GM12874 (cell line): ENCODE measurements around the gene LAMA2.

ENCODE experiments used
- CTCF ChIP-seq: IDR thresholded peaks from 2 replicates; pipeline ENCODE4 v1.5.1; 2011; ENCODE audit warnings: low read depth, mild to moderate bottlenecking, control low read depth, low read length, moderate library complexity; ENCODE audit not compliant: insufficient read depth

Gene LAMA2

GRCh38 chr6:129447198-129447565, 564.2 kb downstream of the LAMA2 start:
- no peak for TF ChIP-seq CTCF

- TF ChIP-seq CTCF = no peak
These were observed 566.0 kb downstream of the LAMA2 start for GRCh38 chr6:129448965-129449364.

- no peak for TF ChIP-seq CTCF
These were observed 568.2 kb downstream of the LAMA2 start for GRCh38 chr6:129451187-129451586.

GRCh38 chr6:129453073-129453472, 570.1 kb downstream of the LAMA2 start:
- no peak for TF ChIP-seq CTCF

GRCh38 chr6:129454488-129454887, 571.5 kb downstream of the LAMA2 start:
- no peak for TF ChIP-seq CTCF

- no peak for TF ChIP-seq CTCF
These were observed 572.3 kb downstream of the LAMA2 start for GRCh38 chr6:129455126-129455769.

- TF ChIP-seq CTCF = no peak
These were observed 577.3 kb downstream of the LAMA2 start for GRCh38 chr6:129460221-129460620.

GRCh38 chr6:129469070-129469662, 586.2 kb downstream of the LAMA2 start:
- no peak for TF ChIP-seq CTCF
